ENCODE measurements around the gene VEPH1.

Gene VEPH1

DNA sequence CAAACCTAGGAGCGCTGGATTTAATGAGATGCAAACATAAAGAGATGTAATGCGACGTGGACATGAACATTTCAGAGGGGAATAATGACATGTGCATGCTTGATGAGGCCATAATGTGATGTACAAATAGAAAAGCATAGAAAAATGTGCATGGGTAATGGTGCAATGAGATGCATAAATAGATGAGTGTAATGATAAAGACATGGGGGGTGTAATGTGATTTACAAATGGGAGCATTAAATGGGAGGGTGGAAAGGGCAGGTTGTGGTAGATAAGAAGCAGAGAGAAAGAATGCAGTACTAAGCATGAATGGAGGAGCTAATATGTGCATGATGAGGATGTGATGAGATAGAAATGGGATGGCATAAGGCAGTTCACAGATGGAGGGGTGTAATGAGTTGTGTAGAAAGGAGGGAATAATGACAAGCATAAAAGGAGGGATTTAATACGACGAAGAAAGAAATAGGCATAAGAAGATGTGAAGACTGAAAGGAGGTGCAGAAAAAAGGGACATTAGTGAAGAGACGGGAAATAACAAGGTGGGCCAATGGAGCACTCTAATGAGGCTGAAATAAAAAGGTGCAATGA lies 205.8 kb downstream of the VEPH1 start:
- no peak for DNase-seq

DNA sequence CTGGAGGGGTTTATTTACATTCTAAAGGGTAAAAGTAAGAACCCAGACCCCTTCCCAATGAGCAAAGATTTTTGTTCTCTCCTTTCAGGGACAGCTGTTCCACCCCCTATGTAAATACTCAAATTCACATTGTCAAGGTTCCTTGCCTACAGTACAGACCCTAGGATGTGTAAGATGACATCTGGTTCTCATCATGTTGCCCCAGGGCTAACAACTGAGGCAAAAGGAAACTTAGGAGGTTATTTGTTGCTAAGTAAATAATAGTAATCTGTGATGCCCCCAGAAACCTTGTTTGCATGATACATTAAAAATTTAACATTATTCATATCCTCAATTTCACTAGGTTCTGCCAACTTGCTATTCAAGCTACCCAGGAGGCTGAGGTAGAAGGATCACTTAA lies 208.3 kb downstream of the VEPH1 start:
- DNase-seq: no peak

DNA sequence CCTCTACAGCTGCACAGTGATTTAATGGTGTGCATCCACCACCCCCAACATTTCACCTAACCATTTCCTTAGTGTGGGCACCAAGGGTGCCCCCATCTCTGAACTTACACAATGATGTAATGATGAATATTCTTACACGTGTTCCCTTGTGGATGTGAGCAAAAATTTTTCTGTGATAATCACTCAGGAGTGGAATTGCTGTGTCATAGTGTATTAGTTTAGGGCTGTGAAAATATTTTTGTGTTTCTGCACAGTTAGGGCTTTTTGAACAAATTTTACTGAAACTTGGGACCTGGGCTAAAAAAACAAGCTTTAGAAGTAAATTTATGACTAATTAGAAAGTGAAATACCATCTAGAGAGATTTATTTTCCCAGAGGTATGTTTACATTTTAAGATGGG lies 208.7 kb downstream of the VEPH1 start:
- DNase-seq: no peak

DNA sequence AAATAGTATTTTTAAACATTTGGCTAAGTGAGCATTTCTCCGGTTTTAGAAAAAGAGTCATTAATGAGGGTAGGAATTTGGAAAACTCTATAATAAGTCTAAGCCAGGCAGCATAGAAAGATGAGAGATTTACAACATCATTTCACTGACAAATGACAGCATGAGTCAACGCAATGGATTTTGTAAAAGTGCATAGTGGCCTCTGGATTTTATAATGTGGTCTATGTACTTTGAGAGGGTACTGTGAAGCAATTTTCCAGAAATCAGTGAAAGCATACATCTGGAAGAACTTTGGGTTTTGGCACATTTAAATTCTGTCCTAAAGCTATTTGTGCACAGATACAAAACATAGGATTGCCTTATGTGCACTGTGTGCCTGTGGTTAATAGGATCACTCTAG lies 212.4 kb downstream of the VEPH1 start:
- DNase-seq: no peak

DNA sequence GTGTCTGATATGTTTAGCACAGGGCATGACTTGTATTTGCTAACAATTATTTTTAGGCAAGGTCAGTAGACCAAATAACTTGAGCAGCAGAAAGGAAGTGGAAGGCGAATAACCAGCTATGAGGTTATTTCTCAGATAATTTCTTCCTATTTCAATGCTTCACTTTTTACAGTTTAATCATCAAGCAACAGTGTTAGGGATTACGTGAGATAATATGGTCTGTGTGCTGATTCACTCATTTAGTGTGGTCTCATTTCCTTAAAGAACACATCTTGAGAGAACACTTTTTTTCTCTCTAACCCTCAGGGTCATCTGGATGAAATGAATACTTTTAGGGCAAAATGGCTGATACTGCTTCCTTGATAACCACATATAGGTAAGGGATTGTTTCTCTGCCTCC lies 217.2 kb downstream of the VEPH1 start:
- DNase-seq: no peak

DNA sequence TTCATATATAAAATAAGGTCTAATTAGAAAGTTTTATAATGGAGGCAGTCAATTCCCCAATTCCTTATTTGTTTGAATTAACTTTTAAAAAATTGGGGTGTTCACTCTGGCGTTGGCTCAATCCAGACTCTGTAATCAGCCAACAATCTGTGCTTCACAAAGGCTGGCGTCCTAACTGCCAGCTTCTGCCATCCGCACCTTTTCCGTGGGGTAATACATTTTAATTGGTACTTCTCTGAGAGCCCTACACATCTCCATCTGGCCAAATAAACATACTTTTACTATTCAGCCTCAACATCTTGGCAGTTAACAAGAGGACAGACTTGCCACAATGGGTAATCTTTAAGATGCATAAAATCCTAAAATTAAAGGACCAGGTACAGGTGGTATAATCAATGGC lies 218.1 kb downstream of the VEPH1 start:
- DNase-seq: no peak

DNA sequence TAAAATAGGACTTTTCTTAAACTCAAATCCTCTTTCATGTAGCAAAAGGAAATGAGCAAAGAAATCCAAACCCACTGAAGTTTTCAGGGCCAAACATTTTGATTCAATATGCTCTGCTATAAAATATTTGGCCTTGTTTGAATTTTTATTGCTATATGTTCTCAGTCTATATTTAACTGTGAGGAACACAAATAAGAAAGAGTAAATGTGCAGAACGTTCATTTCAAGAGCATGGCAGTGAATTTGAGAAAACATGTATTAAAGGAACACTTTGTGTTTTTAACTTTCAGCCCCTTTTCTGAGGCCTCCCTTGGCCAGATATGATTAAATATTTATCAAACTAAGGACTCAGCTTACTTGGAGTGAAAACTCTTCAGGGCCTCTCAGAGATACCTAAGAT lies 218.5 kb downstream of the VEPH1 start:
- DNase-seq: no peak

DNA sequence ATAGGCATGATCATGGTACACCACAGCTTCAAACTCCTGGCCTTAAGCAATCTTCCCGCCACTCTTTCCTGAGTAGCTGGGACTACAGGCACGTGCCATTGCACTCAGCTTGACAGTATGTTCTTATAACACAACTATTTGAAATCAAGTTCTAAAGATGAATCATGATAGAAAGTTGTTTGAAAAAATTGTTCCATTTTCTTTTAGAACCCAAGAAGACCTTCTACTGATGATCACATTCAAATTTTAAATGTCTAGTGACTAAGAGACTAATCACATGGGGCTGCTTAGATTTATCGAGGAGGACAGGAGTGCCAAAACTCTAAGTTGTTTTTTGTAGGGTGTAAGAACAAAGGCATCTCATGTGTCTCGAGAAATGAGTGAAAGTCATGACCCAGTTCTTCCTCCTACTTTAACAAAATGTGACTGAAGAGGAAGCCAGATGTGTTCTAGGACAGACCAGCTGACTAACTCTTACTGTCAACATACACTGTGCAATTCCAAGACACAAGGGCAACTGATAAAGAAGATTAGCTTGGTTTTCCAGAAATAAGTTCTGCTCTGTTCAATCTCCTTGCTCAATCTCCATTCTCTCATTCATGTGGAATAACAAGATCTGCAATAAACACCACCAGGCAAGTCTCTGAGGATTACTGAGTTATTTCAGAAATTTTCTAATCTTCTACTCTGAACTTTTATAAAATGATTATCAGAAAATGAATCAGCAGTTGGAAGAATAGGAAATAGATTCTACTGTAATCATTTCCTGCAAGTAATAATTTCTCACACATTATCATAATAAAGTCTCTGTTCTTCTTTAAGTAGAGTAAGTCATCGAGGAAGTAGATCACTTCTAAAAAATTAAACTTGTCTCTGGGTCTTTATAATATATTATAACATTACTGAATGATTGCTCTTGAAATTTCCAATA lies 220.7 kb downstream of the VEPH1 start:
- no peak for DNase-seq

DNA sequence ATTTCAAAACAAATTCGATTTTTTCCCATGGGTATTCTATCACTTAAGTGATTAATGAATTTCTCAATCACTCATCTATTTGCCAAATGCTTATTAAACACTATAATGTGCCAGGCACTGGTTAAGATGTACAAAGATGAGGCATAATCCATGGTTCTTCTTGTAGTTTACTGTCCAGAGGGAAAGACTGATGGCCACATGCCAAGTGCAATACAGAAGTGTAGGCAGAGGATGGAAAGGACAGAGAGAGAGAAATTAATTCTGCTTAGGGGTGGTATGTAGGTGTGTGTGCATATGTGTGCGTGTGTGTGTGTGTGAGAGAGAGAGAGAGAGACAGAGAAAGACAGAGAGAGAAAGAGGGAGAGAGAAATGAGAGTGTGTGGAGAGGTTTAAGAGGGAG lies 222.4 kb downstream of the VEPH1 start:
- no peak for DNase-seq

DNA sequence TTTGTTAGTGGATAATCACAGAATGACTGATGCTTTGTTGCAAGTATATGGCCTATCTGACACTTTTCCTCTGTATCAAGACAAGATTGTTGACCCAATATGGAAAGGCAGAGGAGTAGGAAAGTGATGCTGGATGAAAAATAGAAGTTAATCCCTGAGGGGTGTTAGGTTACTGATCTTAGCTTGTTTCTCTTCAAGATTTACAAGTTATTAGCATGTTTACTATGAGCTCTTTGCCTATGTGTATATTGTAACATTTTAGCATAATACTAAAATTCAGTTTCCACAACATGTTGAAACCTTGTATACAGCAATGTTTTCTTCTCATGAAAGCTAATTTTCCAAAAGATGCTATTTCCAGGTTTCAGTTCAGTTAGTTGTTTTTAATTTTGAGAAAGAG lies 222.9 kb downstream of the VEPH1 start:
- DNase-seq: no peak

DNA sequence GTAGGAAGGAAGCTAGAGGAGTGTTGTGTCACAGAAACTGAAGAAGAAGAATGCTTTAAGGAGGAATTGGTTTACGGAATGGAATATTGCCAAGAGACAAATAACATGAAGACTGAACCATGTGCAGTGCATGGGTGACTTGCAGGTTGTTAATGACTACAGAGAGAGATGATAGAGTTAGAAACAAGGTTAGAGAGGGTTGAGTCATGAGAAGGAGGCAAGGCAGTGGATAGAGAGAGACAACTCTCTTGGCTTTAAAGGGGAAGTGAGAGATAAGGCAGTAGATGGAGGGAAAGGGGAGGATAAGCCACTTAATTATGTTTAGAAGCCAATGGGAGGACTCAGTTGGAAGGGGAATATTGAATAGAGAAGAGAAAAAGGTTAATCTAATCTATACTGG lies 224.0 kb downstream of the VEPH1 start:
- DNase-seq: no peak

DNA sequence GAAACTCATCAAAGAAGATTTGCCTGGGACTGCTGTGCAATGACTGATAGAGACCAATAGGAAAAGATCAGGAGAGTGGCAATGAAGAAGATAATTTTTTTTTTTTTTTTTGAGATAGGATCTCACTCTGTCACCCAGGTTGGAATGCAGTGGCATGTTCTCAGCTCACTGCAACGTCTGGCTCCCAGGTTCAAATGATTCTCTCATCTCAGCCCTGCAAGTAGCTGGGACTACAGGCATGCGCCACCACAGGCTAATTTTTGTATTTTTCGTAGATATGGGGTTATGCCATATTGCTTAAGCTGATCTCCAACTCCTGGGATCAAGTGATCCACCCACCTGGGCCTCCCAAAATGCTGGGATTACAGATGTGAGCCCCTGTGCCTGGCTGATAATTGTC lies 226.4 kb downstream of the VEPH1 start:
- no peak for DNase-seq

DNA sequence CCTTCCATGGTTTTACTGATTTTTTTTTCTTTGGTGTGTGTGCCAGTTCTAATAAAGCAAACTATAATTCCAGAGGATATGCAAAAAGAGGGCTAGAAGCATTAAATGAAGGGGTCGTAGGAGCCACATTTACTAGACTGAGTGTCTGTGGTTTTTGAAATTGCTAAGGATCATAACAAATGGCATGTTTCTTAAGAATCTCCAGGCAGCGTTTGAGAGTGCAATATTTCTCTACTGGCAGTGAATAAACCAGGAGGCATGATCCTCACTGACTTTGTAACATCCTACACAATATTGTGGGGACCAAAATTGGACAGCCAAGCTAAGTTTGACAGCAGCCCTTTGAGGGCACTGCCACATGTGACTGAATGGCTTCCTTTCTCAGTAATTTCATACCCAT lies 227.4 kb downstream of the VEPH1 start:
- DNase-seq: no peak

DNA sequence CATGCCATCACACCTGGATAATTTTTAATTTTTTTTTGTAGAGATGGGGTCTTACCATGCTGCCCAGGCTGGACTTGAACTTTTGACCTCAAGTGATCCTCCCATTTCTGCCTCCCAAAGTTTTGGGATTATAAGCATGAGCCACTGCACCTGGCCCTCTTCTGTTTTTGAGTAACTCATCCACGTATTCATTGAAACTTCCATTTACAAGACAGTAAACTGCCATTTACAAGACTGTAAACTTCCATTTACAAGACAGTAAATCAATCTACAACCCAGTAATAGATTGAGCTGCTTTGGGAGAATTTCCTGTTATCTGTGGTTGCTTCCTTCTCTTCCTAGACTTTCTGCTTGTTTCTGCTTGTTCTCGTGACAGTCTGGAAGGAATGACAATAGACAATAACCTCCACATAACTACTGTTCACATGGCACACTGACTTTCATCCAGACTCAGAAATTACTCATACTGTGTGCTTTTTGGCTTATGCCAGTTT lies 228.5 kb downstream of the VEPH1 start:
- no peak for DNase-seq

DNA sequence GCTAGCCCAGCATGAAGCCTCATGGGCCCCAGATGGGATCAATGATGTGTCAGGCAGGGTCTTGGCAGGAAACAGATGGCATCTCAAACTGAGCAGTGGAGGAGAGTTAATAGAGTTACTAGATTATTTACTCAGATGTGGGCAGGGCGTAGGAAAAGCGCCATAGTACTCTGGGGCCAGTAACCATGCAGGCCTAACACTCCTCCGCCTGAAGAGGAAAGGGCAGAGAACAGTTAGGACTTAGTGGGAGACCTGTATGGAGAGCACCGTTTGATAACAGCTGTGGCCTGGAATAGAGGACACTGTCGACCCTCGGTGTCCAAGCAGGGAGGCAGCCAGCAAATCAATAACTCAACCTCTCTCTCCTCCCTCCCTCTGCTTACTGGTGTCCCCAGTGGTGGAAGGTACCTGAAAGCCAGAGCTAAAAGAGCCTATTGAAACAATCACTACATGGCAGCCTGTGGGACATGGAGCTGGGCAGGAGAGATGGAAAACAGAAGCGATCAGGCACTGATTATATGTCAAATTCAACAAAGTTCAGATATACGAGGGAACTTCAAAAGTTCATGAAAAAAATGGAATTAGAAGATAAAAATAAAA lies 231.8 kb downstream of the VEPH1 start:
- no peak for DNase-seq

DNA sequence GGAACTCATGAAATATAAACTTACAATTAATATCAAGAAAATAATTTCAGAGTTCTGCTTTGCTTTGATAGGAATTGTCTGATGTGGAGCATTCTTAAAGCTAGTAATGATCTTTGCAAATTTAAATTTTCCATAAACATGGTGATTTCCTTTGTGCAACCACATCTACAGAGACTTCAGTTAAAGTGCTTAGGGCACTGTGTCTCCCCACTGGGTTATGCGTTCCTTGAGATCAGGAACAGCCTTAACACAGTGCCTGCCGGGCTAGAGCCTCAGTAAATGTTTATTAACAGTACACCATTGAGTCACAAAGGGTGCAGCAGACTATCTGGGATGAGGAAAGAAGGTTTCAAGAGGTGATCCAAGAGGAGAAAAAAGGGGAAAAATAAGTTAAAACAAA lies 235.2 kb downstream of the VEPH1 start:
- no peak for DNase-seq

DNA sequence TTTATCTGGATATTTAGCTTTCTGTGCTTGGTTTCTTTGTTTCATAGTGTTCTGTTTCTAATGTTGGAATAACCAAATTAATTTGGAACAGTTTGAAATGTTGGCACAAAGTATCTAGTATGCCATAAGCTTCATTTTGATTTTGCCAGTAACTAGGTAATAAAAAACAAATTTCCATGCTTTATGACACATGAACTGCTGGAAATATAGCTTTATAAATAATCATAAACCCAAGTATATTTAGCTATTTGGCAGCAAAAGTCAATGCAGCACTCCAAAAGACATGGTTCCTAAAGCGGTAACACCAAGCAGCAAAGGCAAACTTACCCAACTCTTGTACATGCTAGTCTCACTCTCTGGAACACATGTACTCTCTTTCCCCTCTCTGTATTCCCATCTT lies 237.3 kb downstream of the VEPH1 start:
- DNase-seq: no peak

DNA sequence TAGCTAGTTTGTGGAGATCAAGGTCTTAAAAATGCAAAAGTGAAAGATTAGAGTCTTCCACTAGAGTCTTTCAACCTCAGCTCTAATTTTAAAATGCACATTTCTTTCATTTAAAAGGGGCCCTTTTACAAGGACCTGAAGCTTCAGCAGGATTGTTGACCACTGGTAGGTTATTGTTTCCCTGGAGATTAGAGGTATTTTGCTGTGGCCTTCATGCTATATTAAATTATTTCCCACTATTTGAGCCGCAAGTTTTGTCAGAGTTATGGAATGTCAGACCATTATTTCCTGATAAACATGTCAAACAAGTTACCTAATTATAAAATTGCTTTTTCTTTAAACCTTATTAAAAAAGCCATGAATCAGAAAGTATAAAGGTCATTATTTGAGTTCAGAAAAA lies 240.2 kb downstream of the VEPH1 start:
- no peak for DNase-seq

DNA sequence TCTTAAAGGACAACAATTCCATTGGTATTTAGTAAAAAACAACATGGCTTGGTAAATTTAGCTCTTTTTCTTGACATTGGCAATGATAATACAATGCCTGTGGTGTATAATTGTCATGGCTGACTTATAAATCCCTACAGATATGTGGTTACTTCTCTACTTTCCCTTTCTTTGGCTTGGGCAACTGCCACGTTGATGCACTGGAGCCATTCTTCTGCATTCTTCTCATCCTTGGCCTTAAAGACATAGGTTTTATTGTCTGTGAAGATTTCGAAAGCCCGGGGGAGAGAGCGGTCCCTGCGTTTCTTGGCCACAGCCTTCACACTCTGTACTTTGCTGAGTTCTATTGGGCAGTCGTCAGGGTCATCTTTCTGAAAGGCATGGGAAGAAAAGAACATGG lies 242.2 kb downstream of the VEPH1 start:
- no peak for DNase-seq

DNA sequence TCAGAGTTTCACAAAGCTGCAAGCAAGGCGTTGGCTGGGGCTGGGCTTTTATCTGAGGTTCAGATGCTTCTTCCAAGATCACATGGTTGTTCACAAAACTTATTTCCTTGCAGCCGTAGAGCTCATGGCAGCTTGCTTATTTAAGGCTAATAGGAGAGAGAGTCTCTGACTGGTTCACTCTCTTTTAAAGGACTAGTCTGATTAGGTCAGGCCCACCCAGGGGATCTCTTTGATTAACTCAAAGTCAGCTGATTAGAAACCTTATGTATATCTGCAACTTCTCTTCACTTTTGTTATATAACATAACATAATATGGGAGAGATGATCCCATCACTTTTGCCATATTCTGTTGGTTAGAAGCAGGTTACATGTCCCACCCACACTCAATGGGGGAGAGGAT lies 243.4 kb downstream of the VEPH1 start:
- DNase-seq: no peak

DNA sequence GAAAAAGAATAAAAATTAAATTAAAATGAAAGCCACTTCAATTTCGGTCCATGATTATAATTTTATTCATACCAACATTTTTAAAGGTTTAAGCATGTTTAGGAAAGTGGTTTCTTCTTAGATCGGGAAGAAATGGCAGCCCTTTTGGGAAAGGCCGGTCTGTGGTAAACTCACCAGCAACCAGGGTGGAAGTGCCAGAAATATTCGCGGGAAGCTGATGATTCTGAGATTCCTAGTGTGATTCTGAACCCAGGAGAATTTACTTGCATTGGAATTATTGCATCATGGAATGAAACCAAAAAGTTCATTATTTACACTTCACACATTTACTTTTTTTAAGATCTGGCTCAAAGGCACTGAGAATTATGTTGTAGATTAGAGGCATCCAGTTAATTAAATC lies 246.1 kb downstream of the VEPH1 start:
- no peak for DNase-seq

DNA sequence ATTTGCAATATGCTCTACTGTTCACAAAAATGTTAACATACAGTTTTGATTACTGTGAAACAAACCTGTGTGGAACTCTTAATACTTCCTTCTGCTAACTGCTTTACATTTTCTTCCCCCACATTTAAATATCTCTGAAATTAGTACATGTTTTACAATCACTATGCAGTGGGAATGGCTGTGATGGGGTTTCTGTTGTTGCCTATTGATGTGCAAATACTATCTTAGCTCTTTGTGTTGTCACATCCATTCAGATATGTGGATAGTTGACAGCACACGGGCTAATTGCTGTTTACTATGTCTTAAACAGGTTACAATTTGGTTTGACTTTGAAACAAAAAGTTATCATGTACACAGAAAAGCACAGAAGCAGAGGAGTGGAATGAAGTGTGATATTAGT lies 247.4 kb downstream of the VEPH1 start:
- no peak for DNase-seq

DNA sequence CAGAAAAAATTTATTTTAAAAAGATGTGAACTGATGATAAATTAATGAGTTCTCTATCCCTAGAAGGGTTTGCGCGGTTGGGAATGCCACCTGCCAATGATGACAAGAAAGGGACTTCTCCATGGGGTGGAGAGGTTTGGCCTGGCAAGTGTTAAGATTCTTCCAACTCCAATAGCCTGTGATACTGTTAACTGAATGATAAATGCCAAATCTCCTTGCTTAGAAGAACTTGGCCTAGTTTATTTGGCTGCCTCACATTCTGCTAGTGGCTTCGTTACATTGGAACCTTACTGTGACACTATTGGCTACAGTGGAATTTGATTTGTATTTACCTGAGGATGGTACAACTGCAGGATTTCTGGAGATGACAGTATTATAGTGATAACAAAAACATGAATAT lies 251.5 kb downstream of the VEPH1 start:
- no peak for DNase-seq

DNA sequence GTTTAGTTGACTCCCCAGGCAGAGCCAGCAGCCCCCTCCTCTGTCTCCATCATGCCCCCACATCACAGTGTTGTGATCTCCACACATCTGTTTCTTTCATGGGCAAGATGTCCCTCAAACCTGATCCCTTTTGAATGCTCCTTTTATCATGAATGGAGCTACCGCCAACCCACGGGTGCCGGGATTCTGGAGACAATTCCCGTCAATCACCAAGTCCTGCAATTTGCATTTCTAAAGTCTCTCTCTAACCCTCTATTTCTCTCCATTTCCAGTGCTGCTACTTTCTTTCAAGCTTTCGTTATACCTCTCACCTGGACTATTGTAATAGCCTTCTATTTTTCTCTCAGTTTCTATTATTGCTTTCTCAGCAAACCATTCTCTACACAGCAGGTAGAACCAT lies 253.6 kb downstream of the VEPH1 start:
- DNase-seq: no peak

Data from bone marrow (tissue), 2 donors.